ENCODE data around the gene FAM9B. TPM values are rescaled to one million over a fixed set of nuclear protein-coding genes. Genes with fewer than 3 reads are reported as not detected.

Gene FAM9B
- total and polyA plus RNA-seq, 2 experiments from 2014 or later: not detected

- no peak overlapping the region for H3K4me3 ChIP-seq
- DNase-seq (ENCODE audit: low read depth in 1 of 2, low spot score in 1 of 2): no peak
- no peaks in the 10 kb centered on the region for H3K36me3 ChIP-seq
- H3K27me3 ChIP-seq: no peaks in the 10 kb centered on the region
- no peaks in the 10 kb centered on the region for H3K9me3 ChIP-seq (ENCODE audit: low read depth)
- TF ChIP-seq, protein P1, sequence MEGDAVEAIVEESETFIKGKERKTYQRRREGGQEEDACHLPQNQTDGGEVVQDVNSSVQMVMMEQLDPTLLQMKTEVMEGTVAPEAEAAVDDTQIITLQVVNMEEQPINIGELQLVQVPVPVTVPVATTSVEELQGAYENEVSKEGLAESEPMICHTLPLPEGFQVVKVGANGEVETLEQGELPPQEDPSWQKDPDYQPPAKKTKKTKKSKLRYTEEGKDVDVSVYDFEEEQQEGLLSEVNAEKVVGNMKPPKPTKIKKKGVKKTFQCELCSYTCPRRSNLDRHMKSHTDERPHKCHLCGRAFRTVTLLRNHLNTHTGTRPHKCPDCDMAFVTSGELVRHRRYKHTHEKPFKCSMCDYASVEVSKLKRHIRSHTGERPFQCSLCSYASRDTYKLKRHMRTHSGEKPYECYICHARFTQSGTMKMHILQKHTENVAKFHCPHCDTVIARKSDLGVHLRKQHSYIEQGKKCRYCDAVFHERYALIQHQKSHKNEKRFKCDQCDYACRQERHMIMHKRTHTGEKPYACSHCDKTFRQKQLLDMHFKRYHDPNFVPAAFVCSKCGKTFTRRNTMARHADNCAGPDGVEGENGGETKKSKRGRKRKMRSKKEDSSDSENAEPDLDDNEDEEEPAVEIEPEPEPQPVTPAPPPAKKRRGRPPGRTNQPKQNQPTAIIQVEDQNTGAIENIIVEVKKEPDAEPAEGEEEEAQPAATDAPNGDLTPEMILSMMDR (IDR thresholded peaks at IDR 0.05; ENCODE audit: low read depth, low read length): no peak
- no peak overlapping the region for H3K27ac ChIP-seq
- peaks cover 7% of the 10 kb centered on the region for H3K4me1 ChIP-seq (ENCODE audit: low read depth)
These were observed 35.6 kb upstream of the FAM9B start for GRCh38 chrX:9069573-9069972.

DNA sequence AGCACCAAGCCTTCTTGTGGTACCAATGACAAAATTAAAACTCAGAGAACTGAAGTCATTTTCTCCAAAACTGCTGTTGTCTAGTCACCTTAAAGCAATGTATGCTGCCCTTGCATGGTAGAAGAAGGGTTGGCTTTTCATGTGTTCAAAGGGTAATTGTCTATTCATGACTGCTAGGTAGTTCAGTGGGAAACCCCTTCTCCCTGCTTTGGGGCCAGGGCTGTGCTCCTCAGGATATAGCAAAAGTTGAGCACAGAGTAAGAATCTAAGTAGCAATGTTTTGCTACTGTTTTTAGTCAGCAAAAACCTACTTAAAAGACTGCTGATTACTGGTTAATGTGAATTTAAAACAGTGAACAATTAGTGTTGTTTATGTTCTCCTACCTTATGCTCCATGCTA, 30.8 kb upstream of the FAM9B start:
- no peak overlapping the region for H3K27ac ChIP-seq
- H3K36me3 ChIP-seq: no peaks in the 10 kb centered on the region
- H3K27me3 ChIP-seq: no peaks in the 10 kb centered on the region
- H3K4me3 ChIP-seq: no peak overlapping the region
- no peaks in the 10 kb centered on the region for H3K9me3 ChIP-seq (ENCODE audit: low read depth)
- TF ChIP-seq, protein P1 (IDR thresholded peaks at IDR 0.05; ENCODE audit: low read depth, low read length): no peak
- DNase-seq (ENCODE audit: low read depth in 1 of 2, low spot score in 1 of 2): no peak
- H3K4me1 ChIP-seq (ENCODE audit: low read depth): peaks cover 7% of the 10 kb centered on the region

DNA sequence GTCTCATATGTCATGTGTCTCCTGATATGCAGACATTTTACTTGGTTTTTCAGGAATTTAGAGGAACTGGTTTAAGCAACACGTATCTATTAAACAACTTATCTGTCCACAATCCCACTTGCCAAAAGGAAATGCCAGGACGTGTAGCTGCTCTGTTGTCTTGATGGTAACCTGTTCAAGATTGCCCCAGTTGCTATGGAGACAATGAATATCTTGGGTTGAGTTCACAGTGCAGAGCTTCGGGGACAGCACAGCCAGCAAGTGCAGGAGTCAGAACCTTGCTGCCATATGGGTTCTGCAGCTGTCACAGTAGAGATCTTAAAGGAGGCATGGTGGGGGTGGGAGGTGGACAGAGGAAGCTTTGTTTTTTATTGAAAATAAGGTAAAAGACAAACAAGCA, 28.7 kb upstream of the FAM9B start:
- H3K4me1 ChIP-seq (ENCODE audit: low read depth): no peaks in the 10 kb centered on the region
- no peaks in the 10 kb centered on the region for H3K9me3 ChIP-seq (ENCODE audit: low read depth)
- no peak for DNase-seq (ENCODE audit: low read depth in 1 of 2, low spot score in 1 of 2)
- no peaks in the 10 kb centered on the region for H3K27me3 ChIP-seq
- H3K4me3 ChIP-seq: no peak overlapping the region
- TF ChIP-seq, protein P1 (IDR thresholded peaks at IDR 0.05; ENCODE audit: low read depth, low read length): no peak
- H3K36me3 ChIP-seq: no peaks in the 10 kb centered on the region
- H3K27ac ChIP-seq: no peak overlapping the region

GRCh38 chrX:9055354-9055753, 21.4 kb upstream of the FAM9B start:
- no peaks in the 10 kb centered on the region for H3K9me3 ChIP-seq (ENCODE audit: low read depth)
- H3K4me3 ChIP-seq: no peak overlapping the region
- H3K4me1 ChIP-seq (ENCODE audit: low read depth): no peaks in the 10 kb centered on the region
- H3K27ac ChIP-seq: no peak overlapping the region
- no peak for DNase-seq (ENCODE audit: low read depth in 1 of 2, low spot score in 1 of 2)
- no peaks in the 10 kb centered on the region for H3K27me3 ChIP-seq
- H3K36me3 ChIP-seq: no peaks in the 10 kb centered on the region
- TF ChIP-seq, protein P1 (IDR thresholded peaks at IDR 0.05; ENCODE audit: low read depth, low read length): no peak

GRCh38 chrX:9052081-9052480, 18.2 kb upstream of the FAM9B start:
- no peaks in the 10 kb centered on the region for H3K36me3 ChIP-seq
- no peaks in the 10 kb centered on the region for H3K9me3 ChIP-seq (ENCODE audit: low read depth)
- H3K4me1 ChIP-seq (ENCODE audit: low read depth): no peaks in the 10 kb centered on the region
- H3K4me3 ChIP-seq: no peak overlapping the region
- no peak overlapping the region for H3K27ac ChIP-seq
- DNase-seq (ENCODE audit: low read depth in 1 of 2, low spot score in 1 of 2): no peak
- TF ChIP-seq, protein P1 (IDR thresholded peaks at IDR 0.05; ENCODE audit: low read depth, low read length): no peak
- H3K27me3 ChIP-seq: no peaks in the 10 kb centered on the region

DNA sequence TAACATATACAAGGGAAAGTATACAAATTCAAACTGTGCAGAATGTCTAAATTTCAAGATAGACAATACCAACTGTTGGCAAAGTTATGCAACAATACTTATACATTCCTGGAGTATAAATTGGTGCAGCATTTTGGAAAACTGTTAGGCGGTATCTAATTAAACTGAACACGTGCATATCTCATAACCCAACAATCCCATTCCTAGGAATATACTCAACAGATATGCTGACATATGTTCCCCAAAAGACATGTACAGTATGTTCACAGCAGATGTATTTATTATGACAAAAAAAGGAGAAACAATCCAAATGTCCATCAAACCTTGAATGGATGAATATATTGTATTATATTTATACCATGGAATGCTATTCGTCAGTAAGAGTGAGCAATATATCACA, 16.4 kb upstream of the FAM9B start:
- H3K4me1 ChIP-seq (ENCODE audit: low read depth): no peaks in the 10 kb centered on the region
- H3K27ac ChIP-seq: no peak overlapping the region
- TF ChIP-seq, protein P1 (IDR thresholded peaks at IDR 0.05; ENCODE audit: low read depth, low read length): no peak
- H3K27me3 ChIP-seq: no peaks in the 10 kb centered on the region
- DNase-seq (ENCODE audit: low read depth in 1 of 2, low spot score in 1 of 2): no peak
- no peak overlapping the region for H3K4me3 ChIP-seq
- H3K9me3 ChIP-seq (ENCODE audit: low read depth): no peaks in the 10 kb centered on the region
- no peaks in the 10 kb centered on the region for H3K36me3 ChIP-seq
